Small intestine (tissue), 7 donors: ENCODE data around the gene VPS39. TPM values are rescaled to one million over a fixed set of nuclear protein-coding genes. Genes with fewer than 3 reads are reported as not detected.
"Not testable (repeated sequence)": the region's sequence is repeated elsewhere in the genome, so short reads cannot be mapped to it uniquely, and the experiment has no call there.

Experiments used
- DNase-seq, 2 donors: peaks; one replicate each; pipeline versions ENCODE4 v3.0.0 to v3.0.0-alpha.2; 2013
- FAIRE-seq: peaks from 2 replicates; lab custom pipeline; 2012; peaks lifted over from hg19 to GRCh38; lab: Jason Lieb, UNC
- H3K27ac ChIP-seq, 3 donors: one replicate each; pipeline ENCODE4 v1.5.1; 2013; ENCODE audit warnings: low read length in 2 of 3, mild to moderate bottlenecking in 2 of 3, control low read depth in 1 of 3, inconsistent platforms in 1 of 3, low read depth in 1 of 3, moderate library complexity in 1 of 3
- H3K27me3 ChIP-seq, 3 donors: one replicate each; pipeline ENCODE4 v1.6.1; 2013; ENCODE audit warnings: low read length in 3 of 3, inconsistent platforms in 1 of 3; ENCODE audit not compliant: control insufficient read depth in 3 of 3, insufficient read depth in 3 of 3
- H3K36me3 ChIP-seq, 3 donors: one replicate each; pipeline ENCODE4 v1.6.1; 2013; ENCODE audit warnings: low read length in 3 of 3, inconsistent platforms in 1 of 3, low read depth in 1 of 3, mild to moderate bottlenecking in 1 of 3, moderate library complexity in 1 of 3; ENCODE audit not compliant: control insufficient read depth in 3 of 3, insufficient read depth in 2 of 3
- H3K4me1 ChIP-seq, 3 donors: one replicate each; pipeline ENCODE4 v1.6.1; 2013; ENCODE audit warnings: low read length in 2 of 3, inconsistent platforms in 1 of 3, low read depth in 1 of 3, mild to moderate bottlenecking in 1 of 3, moderate library complexity in 1 of 3; ENCODE audit not compliant: control insufficient read depth in 3 of 3, insufficient read depth in 2 of 3
- H3K4me3 ChIP-seq, 3 donors: one replicate each; pipeline ENCODE4 v1.5.1; 2013; ENCODE audit warnings: low read length in 3 of 3, control low read depth in 1 of 3, inconsistent platforms in 1 of 3, low read depth in 1 of 3, mild to moderate bottlenecking in 1 of 3, moderate library complexity in 1 of 3
- H3K9me3 ChIP-seq, 2 donors: one replicate each; pipeline ENCODE4 v1.6.1; 2013; ENCODE audit warnings: low read depth in 1 of 2, low read length in 1 of 2; ENCODE audit not compliant: control insufficient read depth in 2 of 2, insufficient read depth in 1 of 2
- WGBS, 3 donors: extraction: QIAGEN DNeasy Blood & Tissue Kit; methylation state at CpG; one replicate each; pipeline ENCODE4 v1.1.7; 2013; 5-methylcytosine and 5-hydroxymethylcytosine counted together
- polyA plus RNA-seq, 4 donors: library from polyadenylated mRNA; stranded (reverse) in 3 of 4; unstranded in 1 of 4; fragments of 200-250 nt in 3 of 4; fragments of 120-200 nt in 1 of 4; gene quantifications; one replicate each; pipeline versions ENCODE4 v1.2.1 to v1.2.3, GENCODE V29; 2013
- donor health status: healthy with polysubstance abuse.
- donor health status: control.
- donor health status: control.
- donor health status: Bipolar disorder and iron deficiency.
- donor health status: healthy.

VPS39 gene
- polyA plus RNA-seq, 4 donors = 28.2 to 58.3 (median 41.4) TPM

DNA sequence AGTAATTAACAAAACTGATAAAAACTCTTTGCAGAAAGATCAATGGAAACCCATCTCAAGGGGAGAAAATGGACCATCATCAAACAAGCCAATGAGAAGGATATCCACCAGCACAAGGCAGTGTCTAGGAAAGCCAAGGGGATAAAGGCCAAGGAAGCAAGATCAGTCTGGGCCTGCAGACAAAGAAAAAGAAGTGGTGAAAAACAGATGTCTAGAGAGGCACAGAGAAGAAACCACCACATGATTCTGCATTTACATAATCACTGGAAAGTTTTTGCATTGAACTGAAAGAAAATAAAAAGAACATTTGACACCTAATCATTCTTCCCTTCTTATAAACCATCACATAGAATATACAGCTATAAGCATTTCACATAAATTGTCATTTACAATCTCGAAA, 23.0 kb upstream of the VPS39 start:
- H3K27ac ChIP-seq = no peak overlapping the region
- H3K9me3 ChIP-seq = no peaks in the 10 kb centered on the region
- no peak overlapping the region for H3K4me3 ChIP-seq
- WGBS, 3 donors = 91 to 100% (median 95%) methylated on average over 1 of the region's 1 CpG
- no peaks in the 10 kb centered on the region for H3K27me3 ChIP-seq
- peaks cover 0 to 22% (median 0%) of the 10 kb centered on the region in 3 donors for H3K4me1 ChIP-seq
- DNase-seq (no peak), FAIRE-seq (no peak)
- peaks cover 5 to 27% (median 12%) of the 10 kb centered on the region in 3 donors for H3K36me3 ChIP-seq

DNA sequence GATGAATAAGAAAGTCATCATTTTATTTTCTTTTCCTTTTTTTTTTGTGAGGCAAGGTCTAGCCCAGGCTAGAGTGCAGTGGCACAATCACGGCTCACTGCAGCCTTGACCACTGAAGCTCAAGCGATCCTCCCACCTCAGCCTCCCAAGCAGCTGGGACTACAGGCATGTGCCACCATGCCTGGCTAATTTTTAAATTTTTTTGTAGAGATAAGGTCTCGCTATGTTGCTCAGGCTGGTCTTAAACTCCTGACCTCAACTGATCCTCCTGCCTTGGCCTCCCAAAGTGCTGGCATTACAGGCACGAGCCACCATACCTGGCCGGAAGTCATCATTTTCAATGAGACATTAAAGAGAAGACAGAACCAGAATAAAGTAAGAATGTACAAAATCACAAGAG, 20.9 kb upstream of the VPS39 start:
- H3K9me3 ChIP-seq, FAIRE-seq, H3K27me3 ChIP-seq, DNase-seq, H3K4me3 ChIP-seq: not testable (repeated sequence)
- WGBS, 3 donors = 88 to 94% (median 88%) methylated on average over 5 of the region's 5 CpGs
- peak overlapping the region in 1 of 3 donors; percentile 41 for H3K27ac ChIP-seq
- H3K4me1 ChIP-seq = peaks cover 0 to 22% (median 0%) of the 10 kb centered on the region in 3 donors
- H3K36me3 ChIP-seq = peaks cover 7 to 30% (median 15%) of the 10 kb centered on the region in 3 donors

DNA sequence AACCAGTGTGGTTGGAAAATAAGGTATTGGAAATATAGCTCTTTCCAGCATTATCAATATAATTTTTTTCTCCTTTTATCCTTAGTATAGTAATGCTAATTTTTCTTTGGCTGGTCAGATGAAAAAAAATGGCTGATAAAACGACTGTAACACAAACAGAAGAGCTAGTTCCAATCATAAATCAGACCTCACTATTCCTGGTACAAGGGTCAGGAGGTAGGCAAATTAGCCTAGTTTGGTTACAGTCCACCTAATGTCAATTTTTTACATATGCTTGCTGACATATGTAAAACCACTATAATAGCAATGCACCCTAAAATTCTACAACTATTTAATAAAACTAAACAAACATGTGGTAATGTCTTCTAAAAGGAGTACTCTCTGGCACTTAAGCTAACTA, 19.9 kb upstream of the VPS39 start:
- Histone ChIP-seq H3K9me3 (no peaks in the 10 kb centered on the region), H3K4me1 (peaks cover 0 to 16% (median 0%) of the 10 kb centered on the region in 3 donors), H3K4me3 (no peak overlapping the region), H3K27ac (peak overlapping the region in 1 of 3 donors; percentile 52), H3K27me3 (no peaks in the 10 kb centered on the region), H3K36me3 (peaks cover 9 to 31% (median 18%) of the 10 kb centered on the region in 3 donors)
- 9 to 38% (median 23%) methylated on average over 1 of the region's 1 CpG for WGBS, 3 donors
- DNase-seq (peak; percentile 74 to 78), FAIRE-seq (no peak)

DNA sequence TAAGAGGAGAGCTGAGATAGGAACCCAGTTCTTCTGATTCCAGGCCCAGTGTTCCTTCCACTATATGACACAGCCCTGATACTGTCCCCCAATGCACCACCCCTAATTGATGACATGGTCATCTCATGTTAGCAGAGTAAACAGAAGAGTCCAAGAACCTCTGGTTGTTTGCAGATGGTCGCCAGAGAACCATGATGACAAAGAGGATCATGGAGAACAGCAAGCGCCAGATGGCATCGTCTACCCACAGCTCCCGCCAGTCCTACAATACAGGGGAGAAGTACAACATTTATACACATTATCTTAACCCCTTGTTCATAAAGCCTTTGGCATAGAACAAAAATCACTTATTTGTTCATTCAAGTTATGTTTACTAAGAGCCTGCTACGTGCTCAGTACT, 18.5 kb upstream of the VPS39 start:
- H3K9me3 ChIP-seq = no peaks in the 10 kb centered on the region
- FAIRE-seq = no peak
- H3K27me3 ChIP-seq = no peaks in the 10 kb centered on the region
- WGBS, 3 donors = 90 to 94% (median 93%) methylated on average over 5 of the region's 5 CpGs
- DNase-seq = no peak
- H3K4me3 ChIP-seq = no peak overlapping the region
- no peak overlapping the region for H3K27ac ChIP-seq
- peaks cover 12 to 41% (median 18%) of the 10 kb centered on the region in 3 donors for H3K36me3 ChIP-seq
- peaks cover 0 to 15% (median 0%) of the 10 kb centered on the region in 3 donors for H3K4me1 ChIP-seq

DNA sequence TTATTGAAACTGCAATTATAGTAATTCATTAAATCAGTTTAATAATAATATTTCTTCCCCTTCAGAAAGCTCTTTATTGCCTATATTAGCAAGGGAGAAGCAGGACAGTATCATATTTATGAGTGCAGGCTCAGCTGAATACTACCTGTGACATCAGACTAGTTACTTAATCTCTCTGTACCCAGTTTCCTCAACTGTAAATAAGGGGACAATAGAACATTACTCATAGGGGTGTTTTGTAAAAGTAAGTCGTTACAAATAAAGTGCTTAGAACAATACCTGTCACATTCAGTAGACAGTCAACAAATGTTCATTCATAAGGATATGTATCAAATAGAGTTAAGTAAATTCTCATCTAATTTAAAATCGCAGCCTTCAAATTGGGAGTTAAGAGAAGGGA, 12.1 kb upstream of the VPS39 start:
- no peaks in the 10 kb centered on the region for H3K4me1 ChIP-seq
- 49 to 50% (median 50%) methylated on average over 2 of the region's 2 CpGs for WGBS, 3 donors
- H3K9me3 ChIP-seq = no peaks in the 10 kb centered on the region
- no peak for FAIRE-seq
- H3K27me3 ChIP-seq = no peaks in the 10 kb centered on the region
- no peak overlapping the region for H3K27ac ChIP-seq
- H3K4me3 ChIP-seq = no peak overlapping the region
- peaks cover 7 to 29% (median 16%) of the 10 kb centered on the region in 3 donors for H3K36me3 ChIP-seq
- no peak for DNase-seq

DNA sequence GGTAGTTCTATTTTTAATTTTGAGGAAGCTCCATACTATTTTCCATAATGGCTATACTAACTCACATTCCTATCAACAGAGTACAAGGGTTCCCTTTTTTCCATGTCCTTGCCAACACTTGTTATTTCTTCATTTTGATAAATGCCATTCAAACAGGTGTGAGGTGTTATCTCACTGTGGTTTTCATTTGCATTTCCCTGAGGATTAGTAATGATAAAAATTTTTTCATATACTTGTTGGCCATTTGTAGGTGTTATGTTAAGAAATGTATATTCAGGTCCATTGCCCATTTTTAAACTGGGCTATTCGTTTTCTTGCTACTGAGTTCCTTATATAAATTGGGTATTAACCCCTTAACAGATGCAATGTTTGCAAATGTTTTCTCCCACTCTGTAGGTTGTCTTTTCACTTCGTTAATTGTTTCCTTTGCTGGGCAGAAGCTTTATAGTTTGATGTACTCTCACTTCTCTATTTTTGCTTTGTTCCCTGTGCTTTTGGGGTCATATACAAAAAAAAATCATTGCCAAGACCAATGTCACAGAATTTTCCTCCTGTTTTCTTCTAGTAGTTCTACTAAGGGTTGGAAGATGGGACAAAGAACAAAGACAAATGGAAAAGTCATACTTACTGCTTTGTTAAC, 11.0 kb upstream of the VPS39 start:
- no peaks in the 10 kb centered on the region for H3K4me1 ChIP-seq
- H3K36me3 ChIP-seq = peaks cover 6 to 32% (median 12%) of the 10 kb centered on the region in 3 donors
- H3K4me3 ChIP-seq = no peak overlapping the region
- no peak overlapping the region for H3K27ac ChIP-seq
- no peaks in the 10 kb centered on the region for H3K27me3 ChIP-seq
- DNase-seq (no peak), FAIRE-seq (no peak)
- H3K9me3 ChIP-seq = no peaks in the 10 kb centered on the region
- WGBS, 3 donors = 30 to 34% (median 31%) methylated on average over 2 of the region's 2 CpGs

DNA sequence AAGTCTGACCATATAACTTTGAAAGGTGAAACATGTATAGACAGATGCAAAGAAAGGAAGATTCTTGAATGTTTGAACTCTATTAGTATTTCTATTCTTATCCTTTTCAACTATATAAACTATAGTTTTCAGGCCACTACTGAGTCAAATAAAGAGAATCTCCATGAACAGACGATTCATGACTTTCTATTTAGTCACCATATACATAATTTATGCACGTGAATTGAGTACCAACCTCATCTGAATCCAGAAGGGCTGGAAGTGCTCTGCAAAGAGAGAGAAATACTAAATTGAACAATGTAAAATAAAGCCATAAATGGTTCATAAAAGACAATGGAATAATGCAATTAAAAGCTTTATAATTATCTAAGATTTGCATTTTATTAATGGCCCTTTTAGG, 9.5 kb upstream of the VPS39 start:
- no peak for DNase-seq
- Histone ChIP-seq H3K9me3 (no peaks in the 10 kb centered on the region), H3K4me1 (no peaks in the 10 kb centered on the region), H3K27ac (no peak overlapping the region), H3K27me3 (no peaks in the 10 kb centered on the region), H3K4me3 (no peak overlapping the region), H3K36me3 (peaks cover 6 to 28% (median 12%) of the 10 kb centered on the region in 3 donors)
- no peak for FAIRE-seq
- 82 to 89% (median 83%) methylated on average over 2 of the region's 2 CpGs for WGBS, 3 donors

DNA sequence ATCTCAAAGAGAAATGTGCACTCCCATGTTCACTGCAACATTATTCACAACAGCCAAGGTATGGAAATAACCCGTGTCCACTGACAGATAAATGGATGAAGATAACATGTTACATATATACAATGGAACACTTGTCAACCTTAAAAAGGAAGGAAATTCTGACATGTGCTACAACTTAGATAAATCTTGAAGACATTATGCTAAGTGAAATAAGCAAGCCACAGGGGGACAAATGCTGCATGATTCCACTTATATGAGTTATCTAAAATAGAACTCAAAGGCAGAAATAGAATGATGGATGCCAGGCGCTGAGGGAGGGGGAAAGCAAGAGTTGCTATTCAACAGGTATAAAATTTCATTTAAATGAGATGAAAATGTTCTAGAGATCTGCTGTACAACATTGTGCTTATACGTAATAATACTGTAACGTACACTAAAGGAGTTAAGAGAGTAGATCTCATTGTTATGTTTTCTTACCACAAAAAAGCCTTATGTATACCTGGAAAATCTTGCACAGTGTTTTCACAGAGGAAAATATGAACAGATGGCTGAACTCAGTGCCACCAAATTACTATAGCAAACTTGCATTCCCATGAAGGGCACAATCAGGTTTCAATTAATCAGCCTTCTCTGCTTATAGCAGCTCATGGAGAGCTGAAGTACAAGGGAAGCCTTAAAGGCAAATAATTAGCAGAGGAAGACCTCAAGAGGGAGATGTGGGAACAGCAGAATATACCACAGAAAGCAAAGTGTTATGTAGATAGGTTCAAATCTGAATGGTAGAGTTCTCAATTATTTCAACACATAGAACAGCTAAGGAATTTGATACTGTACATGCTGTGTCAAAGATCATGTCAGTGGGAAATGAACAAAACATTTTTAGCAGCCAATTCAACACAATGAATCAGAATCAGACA, 8.1 kb upstream of the VPS39 start:
- WGBS, 3 donors = 85 to 96% (median 89%) methylated on average over 4 of the region's 4 CpGs
- Histone ChIP-seq H3K27me3 (no peaks in the 10 kb centered on the region), H3K4me3 (no peak overlapping the region), H3K4me1 (no peaks in the 10 kb centered on the region), H3K27ac (no peak overlapping the region), H3K36me3 (peaks cover 6 to 18% (median 15%) of the 10 kb centered on the region in 3 donors), H3K9me3 (no peaks in the 10 kb centered on the region)
- DNase-seq = no peak
- no peak for FAIRE-seq
